Liver (tissue), 9 donors: ENCODE data around the gene GMNN. TPM values are rescaled to one million over a fixed set of nuclear protein-coding genes. Genes with fewer than 3 reads are reported as not detected.

Experiments
- DNase-seq: peaks from one replicate; pipeline ENCODE4 v3.0.0-alpha.2; 2017; ENCODE audit warnings: low spot score
- H3K27ac ChIP-seq, 2 donors: one replicate each; pipeline ENCODE4 v1.7.0; 2013; ENCODE audit warnings: inconsistent platforms in 2 of 2, low read length in 2 of 2, control low read depth in 1 of 2, low read depth in 1 of 2, mild to moderate bottlenecking in 1 of 2
- H3K27me3 ChIP-seq, 4 donors: one replicate each; pipeline versions ENCODE4 v1.6.1 to v1.7.0; 2013; ENCODE audit warnings: low read length in 3 of 4, inconsistent platforms in 1 of 4, mild to moderate bottlenecking in 1 of 4, moderate library complexity in 1 of 4; ENCODE audit not compliant: control insufficient read depth in 4 of 4, insufficient read depth in 4 of 4
- H3K36me3 ChIP-seq, 4 donors: one replicate each; pipeline versions ENCODE4 v1.6.1 to v1.7.0; 2013; ENCODE audit warnings: low read length in 3 of 4, mild to moderate bottlenecking in 3 of 4, low read depth in 1 of 4, moderate library complexity in 1 of 4; ENCODE audit not compliant: control insufficient read depth in 4 of 4, insufficient read depth in 3 of 4
- H3K4me1 ChIP-seq, 4 donors: one replicate each; pipeline versions ENCODE4 v1.6.1 to v1.7.0; 2013; ENCODE audit warnings: low read length in 3 of 4, mild to moderate bottlenecking in 3 of 4, moderate library complexity in 1 of 4; ENCODE audit not compliant: control insufficient read depth in 4 of 4, insufficient read depth in 4 of 4
- H3K4me3 ChIP-seq, 3 donors: one replicate each; pipeline versions ENCODE4 v1.6.1 to v1.7.0; 2013; ENCODE audit warnings: low read length in 3 of 3, control low read depth in 1 of 3, low read depth in 1 of 3, mild to moderate bottlenecking in 1 of 3
- H3K9ac ChIP-seq, 2 donors: one replicate each; pipeline ENCODE4 v1.7.0; 2013; ENCODE audit warnings: low read length in 2 of 2, mild to moderate bottlenecking in 2 of 2, moderate library complexity in 2 of 2, control low read depth in 1 of 2, low read depth in 1 of 2
- H3K9me3 ChIP-seq, 4 donors: one replicate each; pipeline versions ENCODE4 v1.6.1 to v1.7.0; 2013; ENCODE audit warnings: low read length in 3 of 4; ENCODE audit not compliant: control insufficient read depth in 4 of 4
- EGR1 ChIP-seq, 2 donors: IDR thresholded peaks; 2 replicates each; pipeline ENCODE4 v1.6.1; 2016 to 2018; ENCODE audit warnings: antibody characterized with exemption in 2 of 2, low read depth in 2 of 2
- FOXA1 ChIP-seq: IDR thresholded peaks from 2 replicates; pipeline ENCODE4 v1.6.1; 2016; ENCODE audit warnings: antibody characterized with exemption
- FOXA2 ChIP-seq: IDR thresholded peaks from 2 replicates; pipeline ENCODE4 v1.6.1; 2016; ENCODE audit warnings: antibody characterized with exemption
- GABPA ChIP-seq, 2 donors: IDR thresholded peaks in 1 of 2; conservative IDR thresholded peaks in 1 of 2; 2 replicates each; pipeline ENCODE4 v1.6.1; 2016; ENCODE audit warnings: antibody characterized with exemption in 2 of 2, mild to moderate bottlenecking in 1 of 2, moderate library complexity in 1 of 2
- HNF4A ChIP-seq, 2 donors: conservative IDR thresholded peaks; 2 replicates each; pipeline ENCODE4 v1.6.1; 2016; ENCODE audit warnings: antibody characterized with exemption in 2 of 2, mild to moderate bottlenecking in 2 of 2
- HNF4G ChIP-seq: IDR thresholded peaks from 2 replicates; pipeline ENCODE4 v1.6.1; 2016; ENCODE audit warnings: antibody characterized with exemption
- JUND ChIP-seq, 2 donors: IDR thresholded peaks; 2 replicates each; pipeline ENCODE4 v1.6.1; 2016; ENCODE audit warnings: antibody characterized with exemption in 2 of 2
- RAD21 ChIP-seq, 2 donors: IDR thresholded peaks; 2 replicates each; pipeline ENCODE4 v1.6.1; 2016; ENCODE audit warnings: antibody characterized with exemption in 2 of 2, mild to moderate bottlenecking in 2 of 2
- RXRA ChIP-seq, 2 donors: IDR thresholded peaks; 2 replicates each; pipeline ENCODE4 v1.6.1; 2017 to 2018; ENCODE audit warnings: antibody characterized with exemption in 2 of 2, mild to moderate bottlenecking in 1 of 2
- SP1 ChIP-seq: IDR thresholded peaks from 2 replicates; pipeline ENCODE4 v1.6.1; 2018; ENCODE audit warnings: antibody characterized with exemption, mild to moderate bottlenecking
- TAF1 ChIP-seq: conservative IDR thresholded peaks from 2 replicates; pipeline ENCODE4 v1.6.1; 2016; ENCODE audit warnings: antibody characterized with exemption, mild to moderate bottlenecking
- YY1 ChIP-seq: IDR thresholded peaks from 2 replicates; pipeline ENCODE4 v1.6.1; 2016; ENCODE audit warnings: antibody characterized with exemption, mild to moderate bottlenecking
- WGBS: extraction: QIAGEN DNeasy Blood & Tissue Kit; methylation state at CpG from one replicate; pipeline ENCODE4 v1.1.7; 2013; 5-methylcytosine and 5-hydroxymethylcytosine counted together
- polyA plus RNA-seq, 2 donors: library from polyadenylated mRNA; stranded (reverse) in 1 of 2; unstranded in 1 of 2; fragments of 200-250 nt in 1 of 2; fragments of >200 nt in 1 of 2; fragmentation: Nextera tagmentation in 1 of 2; extraction: Ambion mirVana in 1 of 2; gene quantifications; one replicate each; pipeline versions ENCODE4 v1.2.1 to v1.2.3, GENCODE V29; 2013 to 2015
- total RNA-seq, 2 donors: library from RNA; depleted of rRNA; stranded (reverse); fragments of >200 nt; gene quantifications; one replicate each; pipeline ENCODE4 v1.2.3, GENCODE V29; 2014
- TF ChIP-seq, protein P1 (sequence below): fragments of 150-350 bp; IDR thresholded peaks from 2 replicates; pipeline ENCODE4 v1.5.1; 2017; ENCODE audit warnings: improper control_type of control experiment, low read depth, low read length; ENCODE audit not compliant: missing input control
- TF ChIP-seq, protein P2 (sequence below): IDR thresholded peaks from 2 replicates; pipeline ENCODE4 v1.6.1; 2016; ENCODE audit warnings: antibody characterized with exemption
- donor health status: healthy.
- donor health status: healthy.
- donor health status: healthy.
- donor health status: healthy.
- donor health status: healthy.

Gene GMNN
- total and polyA plus RNA-seq, 4 donors, result 8.4 to 34.9 (median 11.0) TPM

DNA sequence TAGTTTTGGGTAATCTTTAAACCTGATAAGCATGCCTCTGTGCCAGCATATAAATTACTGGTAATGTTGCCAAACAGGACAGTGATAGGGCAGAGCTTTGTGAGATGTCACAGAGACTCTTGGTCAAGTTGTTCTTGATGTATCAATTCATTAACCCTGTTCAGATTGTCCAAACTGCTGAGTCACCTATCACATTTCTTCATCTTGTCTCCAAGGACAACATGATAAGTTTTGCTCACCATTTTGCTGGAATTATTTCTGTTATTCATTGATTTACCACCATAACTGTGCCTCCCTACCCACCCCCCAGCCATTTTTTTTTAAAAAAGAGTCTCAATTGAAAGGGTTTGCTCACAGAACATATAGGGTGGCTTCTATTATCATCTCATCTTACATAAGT, 19.5 kb upstream of the GMNN start:
- H3K9ac ChIP-seq, result no peak overlapping the region
- TF ChIP-seq FOXA2 (no peak), FOXA1 (no peak)
- H3K4me1 ChIP-seq, result no peaks in the 10 kb centered on the region
- H3K4me3 ChIP-seq, result no peak overlapping the region
- H3K27me3 ChIP-seq, result no peaks in the 10 kb centered on the region
- H3K36me3 ChIP-seq, result no peaks in the 10 kb centered on the region
- H3K9me3 ChIP-seq, result no peaks in the 10 kb centered on the region
- DNase-seq, result no peak
- no peak overlapping the region for H3K27ac ChIP-seq

DNA sequence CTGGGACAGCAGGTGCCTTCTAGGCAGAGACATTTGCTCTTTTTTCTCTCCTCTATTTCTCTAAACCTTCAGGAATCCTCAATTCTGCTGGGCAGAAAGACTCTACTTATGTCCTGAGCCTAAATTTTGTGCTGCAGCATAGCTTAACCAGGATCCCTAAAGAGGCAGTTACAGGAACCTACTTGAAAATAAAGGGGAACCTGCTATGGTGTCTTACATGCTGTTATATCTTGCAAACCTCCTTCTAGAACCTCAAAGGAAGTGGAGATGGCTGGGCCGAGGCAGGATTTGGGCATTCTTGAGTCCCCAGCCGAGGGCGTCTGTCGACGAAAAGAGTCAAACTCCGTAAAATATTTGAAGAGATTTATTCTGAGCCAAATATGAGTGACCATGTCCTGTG, 17.1 kb upstream of the GMNN start:
- no peaks in the 10 kb centered on the region for H3K9me3 ChIP-seq
- TF ChIP-seq, protein P1, sequence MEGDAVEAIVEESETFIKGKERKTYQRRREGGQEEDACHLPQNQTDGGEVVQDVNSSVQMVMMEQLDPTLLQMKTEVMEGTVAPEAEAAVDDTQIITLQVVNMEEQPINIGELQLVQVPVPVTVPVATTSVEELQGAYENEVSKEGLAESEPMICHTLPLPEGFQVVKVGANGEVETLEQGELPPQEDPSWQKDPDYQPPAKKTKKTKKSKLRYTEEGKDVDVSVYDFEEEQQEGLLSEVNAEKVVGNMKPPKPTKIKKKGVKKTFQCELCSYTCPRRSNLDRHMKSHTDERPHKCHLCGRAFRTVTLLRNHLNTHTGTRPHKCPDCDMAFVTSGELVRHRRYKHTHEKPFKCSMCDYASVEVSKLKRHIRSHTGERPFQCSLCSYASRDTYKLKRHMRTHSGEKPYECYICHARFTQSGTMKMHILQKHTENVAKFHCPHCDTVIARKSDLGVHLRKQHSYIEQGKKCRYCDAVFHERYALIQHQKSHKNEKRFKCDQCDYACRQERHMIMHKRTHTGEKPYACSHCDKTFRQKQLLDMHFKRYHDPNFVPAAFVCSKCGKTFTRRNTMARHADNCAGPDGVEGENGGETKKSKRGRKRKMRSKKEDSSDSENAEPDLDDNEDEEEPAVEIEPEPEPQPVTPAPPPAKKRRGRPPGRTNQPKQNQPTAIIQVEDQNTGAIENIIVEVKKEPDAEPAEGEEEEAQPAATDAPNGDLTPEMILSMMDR, result no peak
- no peak for TF ChIP-seq JUND (IDR thresholded peaks at IDR 0.05)
- TF ChIP-seq EGR1 (IDR thresholded peaks at IDR 0.05; ENCODE audit: low read depth in 2 of 2), result no peak
- TF ChIP-seq YY1, result no peak
- TF ChIP-seq SP1, result no peak
- no peak for TF ChIP-seq HNF4A (conservative IDR thresholded peaks at IDR 0.05)
- TF ChIP-seq TAF1, result no peak
- TF ChIP-seq, protein P2, sequence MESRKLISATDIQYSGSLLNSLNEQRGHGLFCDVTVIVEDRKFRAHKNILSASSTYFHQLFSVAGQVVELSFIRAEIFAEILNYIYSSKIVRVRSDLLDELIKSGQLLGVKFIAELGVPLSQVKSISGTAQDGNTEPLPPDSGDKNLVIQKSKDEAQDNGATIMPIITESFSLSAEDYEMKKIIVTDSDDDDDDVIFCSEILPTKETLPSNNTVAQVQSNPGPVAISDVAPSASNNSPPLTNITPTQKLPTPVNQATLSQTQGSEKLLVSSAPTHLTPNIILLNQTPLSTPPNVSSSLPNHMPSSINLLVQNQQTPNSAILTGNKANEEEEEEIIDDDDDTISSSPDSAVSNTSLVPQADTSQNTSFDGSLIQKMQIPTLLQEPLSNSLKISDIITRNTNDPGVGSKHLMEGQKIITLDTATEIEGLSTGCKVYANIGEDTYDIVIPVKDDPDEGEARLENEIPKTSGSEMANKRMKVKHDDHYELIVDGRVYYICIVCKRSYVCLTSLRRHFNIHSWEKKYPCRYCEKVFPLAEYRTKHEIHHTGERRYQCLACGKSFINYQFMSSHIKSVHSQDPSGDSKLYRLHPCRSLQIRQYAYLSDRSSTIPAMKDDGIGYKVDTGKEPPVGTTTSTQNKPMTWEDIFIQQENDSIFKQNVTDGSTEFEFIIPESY, result no peak
- no peak for TF ChIP-seq FOXA2
- no peak for TF ChIP-seq GABPA (IDR thresholded peaks at IDR 0.05 in 1 of 2, conservative IDR thresholded peaks at IDR 0.05 in 1 of 2)
- TF ChIP-seq FOXA1, result no peak
- TF ChIP-seq RAD21 (IDR thresholded peaks at IDR 0.05), result no peak
- no peak for TF ChIP-seq HNF4G
- no peak for TF ChIP-seq RXRA (IDR thresholded peaks at IDR 0.05)
- H3K27me3 ChIP-seq, result no peaks in the 10 kb centered on the region
- DNase-seq, result no peak
- WGBS, result 90% methylated on average over 6 of the region's 6 CpGs
- H3K27ac ChIP-seq, result no peak overlapping the region
- H3K4me1 ChIP-seq, result no peaks in the 10 kb centered on the region
- no peak overlapping the region for H3K9ac ChIP-seq
- H3K4me3 ChIP-seq, result no peak overlapping the region
- H3K36me3 ChIP-seq, result no peaks in the 10 kb centered on the region

DNA sequence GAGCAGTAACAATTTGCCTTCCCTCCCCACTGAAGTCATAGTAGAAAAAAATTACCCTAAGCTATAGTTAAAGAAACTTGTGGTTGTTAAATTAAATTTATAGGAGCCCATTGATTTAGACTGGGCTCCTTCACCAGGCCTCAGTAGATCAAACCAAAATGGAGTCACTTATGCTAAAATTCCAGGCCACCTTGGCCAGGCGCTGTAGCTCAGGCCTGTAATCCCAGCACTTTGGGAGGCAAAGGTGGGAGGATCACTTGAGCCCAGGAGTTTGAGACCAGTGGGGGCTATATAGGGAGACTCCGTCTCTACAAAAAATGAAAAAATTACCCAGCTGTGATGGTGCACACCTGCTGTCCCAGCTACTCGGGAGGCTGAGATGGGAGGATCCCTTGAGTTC, 15.0 kb upstream of the GMNN start:
- Histone ChIP-seq H3K27me3 (no peaks in the 10 kb centered on the region), H3K9ac (no peak overlapping the region), H3K27ac (no peak overlapping the region), H3K4me1 (peaks cover 0 to 3% (median 0%) of the 10 kb centered on the region in 4 donors), H3K9me3 (no peaks in the 10 kb centered on the region), H3K4me3 (no peak overlapping the region), H3K36me3 (no peaks in the 10 kb centered on the region)
- DNase-seq, result no peak
- no peak for TF ChIP-seq TAF1
- WGBS, result 96% methylated on average over 3 of the region's 3 CpGs
